Neural cell (in vitro differentiated cells): ENCODE results near the gene SIPA1.

Source experiments
- CTCF ChIP-seq: fragments of 450-650 bp; IDR thresholded peaks from 2 replicates; pipeline ENCODE4 v1.5.1; 2014; ENCODE audit warnings: antibody characterized with exemption, mild to moderate bottlenecking, moderate library complexity; ENCODE audit not compliant: poor library complexity, severe bottlenecking
- MXI1 ChIP-seq: fragments of 450-650 bp; conservative IDR thresholded peaks from 2 replicates; pipeline ENCODE4 v1.6.1; 2014; ENCODE audit warnings: antibody characterized with exemption, mild to moderate bottlenecking; ENCODE audit not compliant: poor library complexity, severe bottlenecking
- TAF1 ChIP-seq: IDR thresholded peaks from 2 replicates; pipeline ENCODE4 v1.6.1; 2012; ENCODE audit warnings: low read depth

- TF ChIP-seq CTCF (no peak), MXI1 (no peak), TAF1 (no peak)
Measured at GRCh38 chr11:65643971-65644370, 6.1 kb downstream of the SIPA1 start.
